Activated CD4-positive, alpha-beta T cell treated with anti-CD3 and anti-CD28 coated beads, Interleukin-2, Interleukin-6, amounts not matched to agents 100 ng/mL and 50 ng/mL, durations not matched to agents 16 hours and 8 hours (primary cell): ENCODE data around the gene MOCS1.
"Not testable (repeated sequence)": the region's sequence is repeated elsewhere in the genome, so short reads cannot be mapped to it uniquely, and the experiment has no call there.

Source experiments
- DNase-seq: peaks from one replicate; pipeline ENCODE4 v3.0.0-alpha.2; 2020

The MOCS1 gene

DNA sequence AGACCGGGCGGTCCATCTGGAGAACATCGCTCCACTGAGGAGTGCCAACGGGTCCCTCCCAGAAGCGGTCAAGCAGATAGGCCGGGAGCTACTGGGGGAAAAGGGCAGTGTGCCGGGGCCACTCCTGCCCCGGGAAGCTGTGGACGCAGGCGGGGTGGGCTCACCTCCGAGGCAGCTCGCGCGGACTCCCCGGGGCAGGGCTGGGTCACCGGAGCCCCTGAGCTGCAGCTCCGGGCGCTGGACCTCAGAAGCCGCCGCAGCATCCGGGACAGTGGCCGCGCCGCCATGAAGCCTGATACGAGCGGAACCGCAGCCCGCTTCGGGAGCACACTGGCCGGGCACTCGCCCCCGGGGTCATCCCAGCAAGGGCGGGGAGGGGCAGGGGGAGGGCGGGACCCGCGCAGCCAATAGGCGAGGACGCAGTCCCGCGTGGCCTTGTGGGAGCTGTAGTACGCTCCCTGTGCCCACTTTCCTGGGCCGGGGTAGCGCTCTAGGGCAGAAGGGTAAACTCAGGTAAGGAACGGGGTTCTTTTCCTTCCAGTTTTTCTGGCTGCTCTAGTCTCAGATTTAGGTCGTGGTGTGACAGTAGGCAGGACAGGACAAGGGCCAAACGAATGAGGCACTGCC lies at the start of gene MOCS1:
Gene MOCS1, minus strand, starts transcription at position 332 of the 627 bp plus-strand sequence. Its CDS starts 45 bp downstream, at position 287.
- DNase-seq = peak; percentile 33

DNA sequence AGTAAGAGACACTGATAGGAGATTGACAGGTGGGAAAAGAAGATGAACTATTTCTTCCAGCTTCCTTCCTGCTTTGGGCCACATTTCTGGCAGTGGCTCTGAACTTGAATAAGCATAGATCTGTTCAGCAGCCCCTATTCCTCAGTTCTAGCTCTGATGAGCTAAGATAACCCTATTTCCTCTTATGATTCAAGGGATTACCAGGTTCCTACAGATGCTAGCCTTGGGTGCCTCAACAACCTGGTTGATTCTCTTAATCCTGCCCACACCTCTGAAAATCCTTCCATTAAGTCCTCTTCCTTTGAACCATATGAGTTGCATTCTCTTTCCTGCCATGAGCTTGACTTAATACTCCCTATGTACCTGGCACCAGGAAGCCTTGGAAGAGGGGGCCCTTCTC lies 49.8 kb upstream of the MOCS1 start:
- no peak for DNase-seq

DNA sequence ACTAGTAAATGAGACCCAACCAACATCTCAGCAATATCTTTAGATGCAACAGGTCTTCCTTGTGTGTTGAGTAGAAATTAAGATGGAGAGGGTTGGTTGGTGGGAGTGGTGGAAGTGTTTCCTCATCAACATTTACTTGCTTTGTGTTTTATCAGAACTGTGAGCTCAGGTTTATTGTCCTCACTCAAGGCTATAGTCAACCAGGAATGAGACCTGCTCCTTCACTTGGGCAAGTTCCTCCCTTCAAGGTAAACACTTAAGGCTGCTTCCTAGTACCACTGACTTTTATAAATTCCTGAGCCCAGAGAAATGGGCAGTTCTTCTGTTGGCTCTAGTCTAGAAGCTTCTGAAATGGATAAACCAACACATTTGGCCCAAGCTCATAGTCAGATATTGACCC lies 48.9 kb upstream of the MOCS1 start:
- no peak for DNase-seq

DNA sequence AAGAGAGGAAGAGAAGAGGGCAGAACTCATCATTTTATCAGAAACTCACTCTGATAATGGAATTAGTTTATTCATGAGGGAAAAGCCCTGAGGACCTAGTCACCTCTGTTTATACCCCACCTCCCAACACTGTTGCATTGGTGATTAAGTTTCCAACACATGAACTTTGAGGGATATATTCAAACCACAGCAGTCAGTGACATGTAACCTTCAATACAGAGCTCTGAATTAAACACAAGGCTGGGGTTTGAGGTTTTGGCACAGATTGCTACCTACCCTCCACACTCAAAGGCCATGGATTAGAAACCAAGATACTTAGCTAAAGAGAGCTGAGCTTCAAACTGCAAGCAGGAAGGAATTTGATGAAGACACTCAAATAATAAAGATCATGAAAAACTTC lies 48.5 kb upstream of the MOCS1 start:
- DNase-seq = no peak

DNA sequence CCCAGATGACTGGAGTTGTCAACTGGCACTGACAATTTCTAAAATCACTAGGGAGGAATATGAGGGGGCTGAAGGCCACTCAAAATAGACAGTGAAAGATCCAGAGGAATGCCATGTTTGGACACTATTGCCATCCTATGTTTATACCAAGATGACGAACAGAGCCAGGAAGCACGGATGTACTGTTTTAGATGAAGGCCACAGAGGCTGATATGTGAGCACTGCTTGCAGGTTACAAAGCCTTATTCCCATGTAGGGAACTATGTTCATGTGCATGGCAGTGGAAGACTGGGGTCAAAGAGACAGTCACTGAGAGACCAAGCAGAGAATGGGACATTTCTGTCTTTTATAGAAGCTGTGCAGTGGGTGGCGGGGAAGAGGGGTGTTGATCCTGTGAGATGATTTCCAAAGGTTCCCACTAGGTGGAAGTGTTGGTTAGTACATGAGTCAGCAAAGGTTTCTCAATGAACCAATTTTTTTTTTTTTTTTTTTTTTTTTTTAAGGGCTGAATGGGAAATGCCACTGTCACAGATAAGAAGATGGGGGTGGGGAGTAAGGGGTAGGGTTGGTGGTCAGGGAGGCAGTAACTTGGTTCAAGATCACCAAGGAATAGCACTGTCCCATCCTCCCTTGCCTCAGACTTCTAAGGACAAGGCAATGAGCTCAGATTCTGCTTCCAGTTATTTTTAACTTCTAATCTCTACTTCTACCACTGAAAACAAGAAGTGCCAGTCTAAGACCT lies 46.7 kb upstream of the MOCS1 start:
- peak; percentile 20 for DNase-seq

DNA sequence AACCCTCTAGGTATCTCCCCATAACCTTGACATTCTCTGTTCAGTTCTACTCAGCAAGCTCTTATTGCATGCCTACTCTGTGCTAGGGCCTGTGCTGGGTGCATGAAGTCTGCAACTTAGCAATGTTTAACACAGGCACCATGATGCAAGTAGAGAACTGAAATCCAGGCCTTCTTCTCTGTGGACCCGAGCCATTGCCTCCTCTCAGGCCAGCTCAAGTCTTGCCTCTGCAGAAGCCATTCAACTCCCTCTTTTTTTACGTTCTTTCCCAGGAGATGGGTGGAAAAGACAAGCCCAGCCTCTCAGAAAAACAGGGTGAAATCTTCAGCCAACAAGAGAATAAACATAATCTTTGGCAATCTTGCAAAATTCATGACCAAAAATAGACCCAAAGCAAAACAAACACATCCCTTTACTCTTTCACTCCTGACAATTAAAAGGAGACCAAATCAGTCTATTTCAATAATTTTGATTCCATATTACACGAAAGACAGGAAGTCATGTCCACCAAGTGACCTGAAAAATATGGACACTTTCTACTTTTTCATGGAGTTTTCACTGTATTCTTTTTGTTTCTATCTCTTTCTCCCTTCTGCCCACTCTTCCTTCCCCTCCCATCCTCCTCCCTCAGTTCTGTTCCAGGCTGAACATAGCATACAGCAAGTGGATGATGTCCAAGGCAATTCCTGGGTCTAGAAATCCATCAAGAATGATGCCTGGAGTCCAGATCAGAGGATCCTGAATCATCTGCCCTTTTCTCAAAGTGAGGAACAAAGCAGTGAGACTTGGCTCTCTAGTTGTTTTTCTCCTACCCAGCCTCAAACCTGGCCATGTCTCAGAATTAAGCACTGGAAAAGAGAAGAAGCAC lies 45.4 kb upstream of the MOCS1 start:
- no peak for DNase-seq

DNA sequence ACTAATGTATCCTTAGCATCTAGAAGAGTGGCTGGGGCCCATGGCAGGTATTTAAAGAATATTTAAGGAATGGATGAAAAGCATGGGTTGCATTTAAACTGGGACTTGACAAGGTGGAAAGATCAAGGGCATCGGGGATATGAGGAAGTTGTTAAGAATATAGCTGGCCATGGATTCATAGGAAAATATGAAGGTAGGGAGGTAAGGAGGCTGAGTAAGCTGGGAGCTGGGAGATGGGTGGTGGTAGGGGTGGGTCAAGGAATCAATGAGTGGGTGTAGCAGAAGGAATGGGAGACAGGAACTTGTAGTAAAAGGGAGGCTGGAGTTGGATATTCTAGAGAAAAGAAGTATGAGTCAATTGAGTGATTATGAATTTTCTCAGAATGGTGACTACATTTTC lies 44.0 kb upstream of the MOCS1 start:
- DNase-seq = no peak

DNA sequence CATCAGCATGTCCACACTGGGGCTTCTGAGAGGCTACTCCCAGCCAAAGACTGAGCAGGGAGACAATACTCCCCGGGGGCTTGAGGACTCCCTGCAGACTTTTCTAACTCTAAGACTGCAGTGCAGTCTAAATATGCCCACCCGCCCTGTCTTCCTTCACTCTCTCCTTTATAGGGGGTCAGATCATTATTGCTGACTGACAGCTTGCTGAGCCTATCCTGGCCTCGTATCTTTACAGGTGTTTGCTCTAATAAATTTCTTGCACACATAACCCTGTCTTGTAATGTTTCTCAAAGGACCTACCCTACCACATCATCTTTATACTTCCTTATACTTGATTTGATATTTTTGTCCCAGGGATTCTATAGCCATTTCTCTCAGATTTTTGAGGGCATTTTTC lies 39.4 kb upstream of the MOCS1 start:
- DNase-seq = no peak

DNA sequence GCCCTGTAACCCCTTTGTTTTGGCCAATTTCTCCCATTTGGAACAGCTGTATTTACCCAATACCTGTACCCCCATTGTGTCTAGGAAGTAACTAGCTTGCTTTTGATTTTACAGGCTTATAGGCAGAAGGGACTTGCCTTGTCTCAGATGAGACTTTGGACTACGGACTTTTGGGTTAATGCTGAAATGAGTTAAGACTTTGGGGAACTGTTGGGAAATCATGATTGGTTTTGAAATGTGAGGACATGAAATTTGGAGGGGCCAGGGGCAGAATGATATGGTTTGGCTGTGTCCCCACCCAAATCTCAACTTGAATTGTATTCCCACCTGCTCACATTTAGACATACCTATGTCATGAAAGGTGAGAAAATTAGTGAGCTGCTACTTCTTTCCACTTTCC lies 38.5 kb upstream of the MOCS1 start:
- not testable (repeated sequence) for DNase-seq

DNA sequence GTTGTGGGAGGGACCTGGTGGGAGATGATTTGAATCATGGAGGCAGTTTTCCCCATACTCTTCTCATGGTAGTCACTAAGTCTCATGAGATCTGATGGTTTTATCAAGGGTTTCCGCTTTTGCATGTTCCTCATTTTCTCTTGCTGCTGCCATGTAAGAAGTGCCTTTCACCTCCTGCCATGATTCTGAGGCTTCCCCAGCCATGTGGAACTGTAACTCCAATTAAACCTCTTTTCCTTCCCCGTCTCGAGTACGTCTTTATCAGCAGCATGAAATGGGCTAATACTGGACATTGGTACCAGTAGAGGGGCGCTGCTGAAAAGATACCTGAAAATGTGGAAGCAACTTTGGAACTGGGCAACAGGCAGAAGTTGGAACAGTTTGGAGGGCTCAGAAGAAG lies 36.9 kb upstream of the MOCS1 start:
- DNase-seq = not testable (repeated sequence)

DNA sequence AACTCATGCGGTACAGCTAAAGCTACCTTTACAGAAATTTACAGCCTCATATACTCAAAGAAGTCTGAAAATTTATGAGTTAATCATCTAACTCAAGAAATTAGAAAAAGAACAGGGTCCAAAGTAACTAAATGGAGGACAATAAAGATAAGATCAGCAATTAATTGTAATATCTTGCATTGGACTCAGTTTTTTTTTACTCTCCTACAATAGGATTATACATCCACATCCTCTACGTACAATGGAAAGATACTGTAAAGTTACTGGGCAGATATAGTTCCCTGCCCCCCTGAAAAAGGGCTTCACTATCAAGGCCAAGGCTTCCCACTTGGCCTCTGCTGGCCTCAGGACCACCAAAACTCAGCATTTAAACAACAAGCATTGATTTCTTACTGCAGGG lies 31.5 kb upstream of the MOCS1 start:
- no peak for DNase-seq

DNA sequence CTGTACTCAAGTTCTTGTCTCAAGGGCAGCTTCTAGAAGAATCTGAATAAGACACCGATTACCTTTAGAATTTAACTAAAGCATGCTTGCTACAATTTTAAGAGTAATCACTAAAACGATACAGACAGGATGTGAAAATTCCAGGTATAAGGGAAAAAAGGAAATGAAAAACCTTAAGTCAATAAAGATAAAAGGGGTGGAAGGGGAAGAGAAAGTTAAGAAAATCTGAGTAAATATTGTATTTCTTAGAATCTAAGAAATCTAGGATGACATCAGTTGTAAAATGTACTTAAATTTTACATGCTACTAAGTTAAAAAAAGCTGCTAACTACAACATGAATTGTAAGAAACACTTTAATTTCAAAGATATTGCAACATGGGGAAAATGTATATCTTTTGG lies 30.3 kb upstream of the MOCS1 start:
- DNase-seq = no peak

DNA sequence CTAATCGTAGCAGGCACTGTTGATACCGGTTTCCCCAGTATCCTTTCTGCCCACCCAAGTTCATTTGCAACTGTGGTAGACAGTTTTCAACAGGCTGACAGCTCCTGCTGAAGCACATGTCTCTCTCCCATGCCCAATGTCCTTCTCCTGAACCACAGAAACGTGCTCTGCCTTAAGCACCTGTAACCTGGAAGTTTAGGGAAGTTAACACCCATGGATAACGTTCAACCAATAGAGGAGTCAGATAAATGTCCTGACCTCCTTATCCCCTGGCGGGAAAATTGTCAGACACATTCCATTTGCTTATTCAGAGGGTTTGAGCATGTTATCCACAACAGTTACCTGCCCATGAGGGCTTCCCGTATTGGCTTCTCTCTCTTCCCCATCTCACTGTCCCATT lies 29.8 kb upstream of the MOCS1 start:
- DNase-seq = no peak

DNA sequence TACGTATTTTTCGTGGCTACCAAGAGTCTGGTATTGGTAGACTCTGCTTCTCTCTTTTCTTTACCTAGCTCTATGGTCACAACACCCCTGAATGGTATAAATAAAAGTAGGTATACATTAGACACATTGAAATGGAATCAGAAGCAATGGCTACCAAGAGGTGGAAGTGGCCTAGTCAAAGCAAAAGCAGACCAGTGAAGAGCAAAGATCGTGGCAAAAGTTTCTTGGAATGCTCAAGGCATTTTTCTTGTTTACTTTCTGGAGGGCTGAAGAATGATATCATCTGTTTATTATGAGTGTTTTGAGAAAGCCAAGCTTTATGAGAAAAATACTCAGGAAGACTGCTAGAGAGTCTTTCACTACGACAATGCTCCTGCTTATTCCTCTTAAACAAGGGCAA lies 28.6 kb upstream of the MOCS1 start:
- no peak for DNase-seq

DNA sequence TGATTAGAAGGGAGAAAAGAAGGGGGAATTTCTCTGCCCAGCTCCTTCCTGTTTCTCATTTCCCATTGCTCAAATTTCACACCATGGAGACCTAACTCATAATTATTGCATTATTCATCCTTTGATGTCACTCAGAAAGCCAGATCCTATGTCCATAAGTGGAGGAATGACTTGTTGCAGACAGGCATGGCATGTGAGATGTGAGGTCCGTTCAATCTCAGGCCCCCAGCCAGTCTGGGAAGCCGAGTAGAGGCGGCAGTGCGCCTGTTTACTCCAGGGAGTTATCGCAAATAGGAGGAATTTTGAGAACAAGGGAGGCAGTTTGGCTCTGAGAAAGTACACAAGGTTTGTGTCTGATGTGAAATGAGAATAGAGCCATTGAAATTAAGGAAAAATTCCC lies 26.9 kb upstream of the MOCS1 start:
- no peak for DNase-seq

DNA sequence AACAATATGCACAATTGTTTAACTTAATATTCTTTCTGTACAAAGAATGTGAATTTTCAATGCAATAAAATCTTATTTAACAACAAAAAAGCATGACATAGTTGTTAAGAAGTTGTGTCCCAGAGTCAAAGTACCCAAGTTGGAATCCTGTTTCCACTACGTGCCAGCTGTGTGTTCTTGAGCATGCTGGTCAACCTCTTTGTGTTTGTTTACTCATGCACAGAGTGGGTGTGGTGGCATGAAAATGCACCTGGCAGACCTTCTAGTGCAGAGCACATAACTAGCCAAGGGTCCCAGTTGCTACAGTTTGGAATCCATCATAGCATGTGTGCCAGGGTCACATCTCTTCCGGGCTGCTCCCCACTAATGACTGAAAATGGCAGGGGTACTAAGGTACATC lies 24.7 kb upstream of the MOCS1 start:
- DNase-seq = no peak

DNA sequence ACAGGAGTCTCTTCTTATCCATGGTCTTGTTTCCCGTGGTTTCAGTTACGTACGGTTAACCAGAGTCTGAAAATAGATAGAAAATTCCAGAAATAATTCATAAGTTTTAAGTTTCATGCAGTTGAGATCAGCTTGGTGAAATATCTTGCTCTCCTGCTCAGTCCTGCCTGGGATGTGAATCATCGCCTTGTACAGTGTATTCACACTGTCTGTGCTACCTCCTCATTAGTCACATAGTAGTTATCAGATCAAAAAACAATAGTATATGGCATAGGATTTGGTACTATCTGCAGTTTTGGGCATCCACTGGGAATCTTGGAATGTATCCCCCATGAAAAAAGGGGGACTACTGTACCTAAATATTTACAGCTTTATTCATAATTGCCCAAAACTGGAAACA lies 22.7 kb upstream of the MOCS1 start:
- DNase-seq = no peak

DNA sequence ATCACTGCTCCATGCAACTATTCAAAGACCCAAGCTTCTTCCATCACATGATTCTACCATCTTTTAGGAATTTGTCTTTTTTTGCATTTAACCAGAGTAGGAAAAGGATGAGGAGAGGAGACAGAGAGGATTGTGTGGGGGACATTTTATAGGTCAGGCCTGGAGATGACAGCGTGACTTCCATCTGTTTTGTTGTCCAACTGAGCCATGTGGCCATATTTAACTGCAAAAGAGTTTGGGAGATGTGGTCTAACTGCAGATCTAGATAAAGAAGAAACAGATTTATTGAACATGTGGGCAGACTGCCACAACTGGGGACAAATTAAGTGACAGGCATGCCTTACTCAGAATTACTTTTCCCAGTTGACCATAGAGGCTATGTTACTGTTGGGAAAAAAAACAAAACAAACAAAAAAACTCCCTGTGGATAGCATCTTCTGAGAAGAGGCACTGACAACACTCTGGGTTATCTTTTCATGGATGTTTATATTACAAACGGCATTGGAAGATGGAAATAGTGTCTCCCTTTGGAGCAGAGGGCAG lies 18.9 kb upstream of the MOCS1 start:
- no peak for DNase-seq

DNA sequence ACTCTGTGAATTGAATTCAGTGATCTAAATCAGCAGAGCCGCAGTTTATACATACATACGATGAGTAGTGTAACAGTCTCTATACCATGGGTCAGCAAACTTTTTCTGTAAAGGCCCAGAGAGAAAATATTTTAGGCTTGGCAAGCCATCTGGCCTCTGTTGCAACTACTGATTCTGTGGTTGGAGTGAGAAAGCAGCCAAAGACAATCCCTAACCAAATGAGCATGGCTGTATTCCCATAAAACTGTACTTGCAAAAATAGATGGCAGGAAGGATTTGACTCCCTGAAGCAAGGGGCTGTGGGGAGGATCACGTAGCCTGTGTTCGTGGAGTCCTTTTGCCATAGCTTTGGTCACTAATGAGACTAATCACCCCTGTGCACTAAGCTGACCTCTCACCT lies 17.9 kb upstream of the MOCS1 start:
- DNase-seq = no peak

DNA sequence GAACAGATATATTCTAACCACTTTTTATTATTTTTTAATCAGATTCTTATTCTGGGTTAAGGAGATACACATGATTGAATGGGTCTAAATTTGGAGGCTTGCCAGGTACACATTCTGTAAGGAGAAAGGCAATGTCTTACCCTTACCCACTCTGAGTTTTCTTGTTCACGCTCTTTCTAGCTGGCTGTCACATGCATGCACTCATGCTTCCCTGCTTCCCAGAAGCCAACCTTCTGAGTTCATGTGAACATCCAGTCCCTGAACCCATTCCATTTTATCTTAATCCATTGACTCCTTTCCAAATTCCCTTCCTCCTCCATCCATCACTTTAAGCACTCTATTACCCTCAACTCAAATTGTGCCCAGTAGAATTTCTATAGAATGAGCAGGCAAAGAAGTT lies 17.5 kb upstream of the MOCS1 start:
- DNase-seq = no peak

DNA sequence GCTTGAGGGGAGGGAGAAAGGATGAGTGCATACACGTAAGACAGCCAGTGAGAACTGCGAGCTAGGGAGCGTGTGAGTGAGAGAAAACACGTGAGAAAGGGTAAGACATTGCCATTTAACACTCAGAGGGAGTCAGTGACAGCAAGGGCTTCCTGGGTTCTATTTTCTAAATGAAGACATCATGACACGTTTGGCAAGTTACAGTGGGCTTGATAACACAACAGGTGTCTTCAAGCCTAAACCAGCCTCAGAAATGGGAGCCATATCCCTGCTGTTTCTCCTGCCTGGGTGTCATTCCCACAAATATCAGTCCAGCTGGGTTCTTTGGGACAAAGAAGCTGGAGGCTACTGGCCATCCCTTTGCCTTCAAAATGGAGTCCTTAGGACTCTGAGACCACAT lies 16.9 kb upstream of the MOCS1 start:
- DNase-seq = no peak

DNA sequence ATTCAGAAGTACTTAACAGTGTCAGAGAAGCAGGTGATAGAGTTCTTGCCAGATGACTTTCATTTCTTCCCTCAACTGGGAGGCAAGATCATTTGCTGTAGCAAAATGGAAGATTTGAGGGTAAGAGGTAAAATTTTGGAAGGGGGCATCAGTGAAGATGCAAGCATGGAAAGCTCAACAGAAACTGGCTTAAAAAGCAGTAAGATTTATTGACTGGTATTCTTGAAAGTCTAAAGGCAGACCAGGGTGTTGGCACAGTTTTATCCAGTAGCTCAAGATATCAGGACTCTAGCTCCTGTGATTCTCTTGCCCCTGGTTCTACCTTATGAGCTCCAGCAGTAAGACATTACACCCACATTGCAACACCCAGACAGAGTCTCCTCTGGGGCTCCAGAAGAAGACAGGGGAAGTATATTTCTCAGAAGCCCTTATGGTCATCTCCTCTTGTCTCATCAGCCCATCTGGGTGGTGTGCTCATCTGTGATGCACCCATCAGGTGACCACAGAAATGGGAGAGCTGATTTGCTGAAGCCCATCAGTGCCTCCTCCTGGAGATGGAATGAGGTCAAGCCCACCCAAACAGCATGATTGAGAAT lies 16.0 kb upstream of the MOCS1 start:
- DNase-seq = no peak

DNA sequence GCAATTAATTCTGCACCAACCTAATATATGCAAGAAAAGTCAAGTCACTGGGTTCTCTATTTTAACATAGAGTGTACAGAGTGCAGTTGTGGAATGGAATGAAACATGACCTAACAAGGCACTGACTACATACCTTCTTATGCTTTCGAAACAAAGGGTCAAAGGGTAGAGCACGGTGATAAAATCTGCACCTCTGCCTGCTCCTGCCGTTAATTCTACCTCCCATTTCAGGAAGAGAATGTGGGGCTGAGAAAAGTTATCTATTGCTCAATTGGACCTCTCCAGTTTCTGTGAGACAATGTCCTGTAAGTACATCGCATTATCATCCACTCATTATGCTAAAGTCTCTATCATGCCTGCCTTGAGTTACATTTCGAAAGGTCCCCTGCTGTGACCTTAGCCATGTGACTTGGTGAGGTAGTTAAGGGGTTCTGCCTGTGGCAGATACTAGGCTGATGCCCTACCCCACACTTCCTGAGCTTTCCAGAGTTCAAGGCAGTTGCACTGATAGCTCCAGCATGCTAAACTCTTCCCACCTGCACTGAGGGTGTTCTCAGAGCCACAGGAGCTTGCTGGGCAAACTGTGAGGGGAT lies 14.0 kb upstream of the MOCS1 start:
- DNase-seq = no peak
